ENCODE data around the gene TUBGCP3.

DNA sequence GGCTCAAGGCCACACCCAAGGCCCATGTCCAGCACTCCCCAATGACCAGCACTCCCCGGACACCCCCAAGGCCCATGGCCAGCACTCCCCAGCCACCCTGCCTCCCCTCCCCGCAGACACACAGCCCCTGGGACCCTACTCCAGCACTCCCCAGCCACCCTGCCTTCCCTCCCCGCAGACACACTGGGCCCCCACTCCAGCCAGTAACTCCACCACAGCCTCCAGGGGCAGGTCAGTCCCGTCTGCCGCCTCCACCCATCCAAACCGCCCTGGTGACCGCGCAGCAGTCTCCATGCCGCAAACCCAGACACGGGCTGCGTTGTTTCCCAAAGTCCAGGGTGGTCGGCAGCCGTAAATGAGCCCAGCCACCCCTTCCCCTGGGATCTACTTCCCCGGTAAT lies 141.1 kb downstream of the TUBGCP3 start:
- TF ChIP-seq, protein P1, sequence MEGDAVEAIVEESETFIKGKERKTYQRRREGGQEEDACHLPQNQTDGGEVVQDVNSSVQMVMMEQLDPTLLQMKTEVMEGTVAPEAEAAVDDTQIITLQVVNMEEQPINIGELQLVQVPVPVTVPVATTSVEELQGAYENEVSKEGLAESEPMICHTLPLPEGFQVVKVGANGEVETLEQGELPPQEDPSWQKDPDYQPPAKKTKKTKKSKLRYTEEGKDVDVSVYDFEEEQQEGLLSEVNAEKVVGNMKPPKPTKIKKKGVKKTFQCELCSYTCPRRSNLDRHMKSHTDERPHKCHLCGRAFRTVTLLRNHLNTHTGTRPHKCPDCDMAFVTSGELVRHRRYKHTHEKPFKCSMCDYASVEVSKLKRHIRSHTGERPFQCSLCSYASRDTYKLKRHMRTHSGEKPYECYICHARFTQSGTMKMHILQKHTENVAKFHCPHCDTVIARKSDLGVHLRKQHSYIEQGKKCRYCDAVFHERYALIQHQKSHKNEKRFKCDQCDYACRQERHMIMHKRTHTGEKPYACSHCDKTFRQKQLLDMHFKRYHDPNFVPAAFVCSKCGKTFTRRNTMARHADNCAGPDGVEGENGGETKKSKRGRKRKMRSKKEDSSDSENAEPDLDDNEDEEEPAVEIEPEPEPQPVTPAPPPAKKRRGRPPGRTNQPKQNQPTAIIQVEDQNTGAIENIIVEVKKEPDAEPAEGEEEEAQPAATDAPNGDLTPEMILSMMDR (IDR thresholded peaks at IDR 0.05 in 8 of 11, conservative IDR thresholded peaks at IDR 0.05 in 3 of 11) = no peak
- TF ChIP-seq POLR2A (IDR thresholded peaks at IDR 0.05) = no peak

Data from spleen (tissue), 7 donors.